H9 (cell line): ENCODE data around the gene RNF217. TPM values are rescaled to one million over a fixed set of nuclear protein-coding genes. Genes with fewer than 3 reads are reported as not detected.

Source experiments
- DNase-seq: peaks from one replicate; pipeline ENCODE4 v3.0.0-alpha.2; 2017
- H2AFZ ChIP-seq: one replicate; pipeline ENCODE4 v1.6.1; 2013; ENCODE audit warnings: mild to moderate bottlenecking, low read length, control low read depth, moderate library complexity
- H2AK5ac ChIP-seq: 2 replicates; pipeline ENCODE4 v1.6.1; 2013; ENCODE audit warnings: low read length, control low read depth, mixed read lengths; ENCODE audit not compliant: insufficient read length
- H2BK120ac ChIP-seq: one replicate; pipeline ENCODE4 v1.6.1; 2013; ENCODE audit warnings: low read depth, mild to moderate bottlenecking, low read length, control low read depth, inconsistent platforms; ENCODE audit not compliant: poor library complexity, severe bottlenecking
- H2BK12ac ChIP-seq: 2 replicates; pipeline ENCODE4 v1.6.1; 2013; ENCODE audit warnings: low read length, control low read depth, mixed read lengths, low read depth; ENCODE audit not compliant: insufficient read length
- H2BK15ac ChIP-seq: 2 replicates; pipeline ENCODE4 v1.6.1; 2013; ENCODE audit warnings: low read depth, low read length, control low read depth
- H2BK20ac ChIP-seq: one replicate; pipeline ENCODE4 v1.6.1; 2013; ENCODE audit warnings: low read depth, mild to moderate bottlenecking, low read length, control low read depth, inconsistent platforms; ENCODE audit not compliant: poor library complexity, severe bottlenecking
- H2BK5ac ChIP-seq: 2 replicates; pipeline ENCODE4 v1.6.1; 2013; ENCODE audit warnings: low read length, control low read depth, mixed read lengths; ENCODE audit not compliant: insufficient read length
- H3K14ac ChIP-seq: 2 replicates; pipeline ENCODE4 v1.6.1; 2013; ENCODE audit warnings: low read length, control low read depth; ENCODE audit not compliant: insufficient read depth
- H3K18ac ChIP-seq: 2 replicates; pipeline ENCODE4 v1.6.1; 2013; ENCODE audit warnings: low read depth, mild to moderate bottlenecking, mixed read lengths, low read length, control low read depth; ENCODE audit not compliant: insufficient read length
- H3K23ac ChIP-seq: 2 replicates; pipeline ENCODE4 v1.6.1; 2013; ENCODE audit warnings: low read length, control low read depth, mixed read lengths, low read depth; ENCODE audit not compliant: insufficient read length
- H3K23me2 ChIP-seq: 2 replicates; pipeline ENCODE4 v1.6.1; 2013; ENCODE audit warnings: low read depth, mild to moderate bottlenecking, mixed read lengths, low read length, control low read depth; ENCODE audit not compliant: insufficient read length, poor library complexity, severe bottlenecking
- H3K27ac ChIP-seq: 2 replicates; pipeline ENCODE4 v1.5.1; 2013; ENCODE audit warnings: low read length, control low read depth, mixed read lengths, low read depth; ENCODE audit not compliant: insufficient read length
- H3K27me3 ChIP-seq: 2 replicates; pipeline ENCODE4 v1.6.1; 2013; ENCODE audit warnings: low read length, control low read depth, inconsistent platforms; ENCODE audit not compliant: insufficient read depth
- H3K4ac ChIP-seq: 2 replicates; pipeline ENCODE4 v1.6.1; 2013; ENCODE audit warnings: low read depth, mild to moderate bottlenecking, control low read depth, inconsistent platforms, low read length, moderate library complexity
- H3K4me1 ChIP-seq: 2 replicates; pipeline ENCODE4 v1.6.1; 2013; ENCODE audit warnings: low read length, control low read depth, inconsistent platforms; ENCODE audit not compliant: insufficient read depth
- H3K4me2 ChIP-seq: 2 replicates; pipeline ENCODE4 v1.6.1; 2013; ENCODE audit warnings: low read length, control low read depth, mixed read lengths; ENCODE audit not compliant: insufficient read length, insufficient read depth
- H3K56ac ChIP-seq: 2 replicates; pipeline ENCODE4 v1.6.1; 2013; ENCODE audit warnings: low read depth, mild to moderate bottlenecking, mixed read lengths, low read length, control low read depth; ENCODE audit not compliant: insufficient read length
- H3K79me1 ChIP-seq: 2 replicates; pipeline ENCODE4 v1.6.1; 2013; ENCODE audit warnings: low read depth, mild to moderate bottlenecking, moderate library complexity, low read length, control low read depth, inconsistent platforms; ENCODE audit not compliant: insufficient read depth, poor library complexity, severe bottlenecking
- H3K79me2 ChIP-seq: 2 replicates; pipeline ENCODE4 v1.6.1; 2013; ENCODE audit warnings: low read length, control low read depth, inconsistent platforms; ENCODE audit not compliant: insufficient read depth
- H3K9ac ChIP-seq: 2 replicates; pipeline ENCODE4 v1.6.1; 2013; ENCODE audit warnings: low read length, control low read depth, mixed read lengths; ENCODE audit not compliant: insufficient read length; ENCODE audit errors: extremely low read depth
- H3K9me3 ChIP-seq: one replicate; pipeline ENCODE4 v1.6.1; 2013; ENCODE audit warnings: low read depth, low read length, inconsistent platforms; ENCODE audit not compliant: control insufficient read depth
- H3T11ph ChIP-seq: one replicate; pipeline ENCODE4 v1.6.1; 2013; ENCODE audit warnings: mild to moderate bottlenecking, low read length, control low read depth, inconsistent platforms
- H4K20me1 ChIP-seq: one replicate; pipeline ENCODE4 v1.6.1; 2013; ENCODE audit not compliant: control insufficient read depth, insufficient read length, insufficient read depth
- H4K5ac ChIP-seq: 2 replicates; pipeline ENCODE4 v1.6.1; 2013; ENCODE audit warnings: low read depth, mild to moderate bottlenecking, mixed read lengths, low read length, control low read depth; ENCODE audit not compliant: insufficient read length
- H4K8ac ChIP-seq: replicated peaks from 2 replicates; pipeline ENCODE4 v1.6.1; 2013; ENCODE audit warnings: low read length, control low read depth, mixed read lengths, low read depth; ENCODE audit not compliant: insufficient read length
- H4K91ac ChIP-seq: 2 replicates; pipeline ENCODE4 v1.6.1; 2013; ENCODE audit warnings: low read depth, mild to moderate bottlenecking, moderate library complexity, mixed read lengths, low read length, control low read depth; ENCODE audit not compliant: insufficient read length
- H3K27ac Mint-ChIP-seq, 3 experiments: 2 replicates in 2 of 3; 3 replicates in 1 of 3; pipeline ENCODE4 v1.8.0; 2020 to 2021; ENCODE audit warnings: mixed read lengths in 3 of 3, mild to moderate bottlenecking in 1 of 3, moderate library complexity in 1 of 3
- H3K27me3 Mint-ChIP-seq: 2 replicates; pipeline ENCODE4 v1.8.0; 2021; ENCODE audit warnings: low read depth, mild to moderate bottlenecking, moderate library complexity, mixed read lengths
- H3K36me3 Mint-ChIP-seq, 3 experiments: 2 replicates in 2 of 3; 3 replicates in 1 of 3; pipeline ENCODE4 v1.8.0; 2020 to 2021; ENCODE audit warnings: low read depth in 3 of 3, mixed read lengths in 3 of 3; ENCODE audit not compliant: insufficient read depth in 1 of 3
- H3K4me1 Mint-ChIP-seq, 2 experiments: 2 replicates each; pipeline ENCODE4 v1.8.0; 2020; ENCODE audit warnings: mixed read lengths in 2 of 2
- H3K4me3 Mint-ChIP-seq, 2 experiments: 2 replicates in 1 of 2; 3 replicates in 1 of 2; pipeline ENCODE4 v1.8.0; 2020 to 2021; ENCODE audit warnings: mild to moderate bottlenecking in 2 of 2, mixed read lengths in 2 of 2, moderate library complexity in 1 of 2
- H3K9me3 Mint-ChIP-seq, 2 experiments: 2 replicates in 1 of 2; 3 replicates in 1 of 2; pipeline ENCODE4 v1.8.0; 2020; ENCODE audit warnings: mild to moderate bottlenecking in 2 of 2, mixed read lengths in 2 of 2, moderate library complexity in 1 of 2
- CTCF ChIP-seq: fragments of 200-600 bp; sonication (generic); conservative IDR thresholded peaks from 3 replicates; pipeline ENCODE4 v1.8.0; 2021; ENCODE audit warnings: antibody characterized with exemption, mild to moderate bottlenecking
- WGBS: extraction: QIAGEN DNeasy Blood & Tissue Kit; methylation state at CpG from one replicate; pipeline ENCODE4 v1.1.7; 2013; ENCODE audit warnings: missing lambda C conversion rate, low lambda C conversion rate, mixed read lengths; ENCODE audit not compliant: insufficient read length; ENCODE audit errors: extremely low coverage; 5-methylcytosine and 5-hydroxymethylcytosine counted together
- total RNA-seq: library from RNA; stranded (reverse); gene quantifications from 2 replicates; pipeline ENCODE4 v1.2.1, GENCODE V29; 2021

Gene RNF217
- total RNA-seq, 1 experiment from 2014 or later: 9.6 TPM

DNA sequence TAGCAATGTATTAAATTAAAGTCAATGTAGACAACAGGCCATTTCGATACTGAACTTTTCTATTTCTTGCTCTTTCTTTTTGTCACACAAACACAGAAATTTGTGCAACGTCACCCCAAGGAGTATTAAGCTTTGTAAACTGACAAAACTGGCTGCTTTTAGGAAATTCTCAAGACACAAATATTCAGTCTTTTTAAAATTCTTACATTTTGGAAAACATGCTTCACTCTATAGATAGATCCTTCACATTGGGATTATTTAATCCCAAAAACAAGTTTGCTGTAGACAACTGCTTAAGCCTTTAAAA lies 121.4 kb downstream of the RNF217 start:
- DNase-seq: no peak
- Mint-ChIP-seq H3K27me3 (no peaks in the 10 kb centered on the region), H3K4me3 (no peak overlapping the region), H3K27ac (no peak overlapping the region), H3K4me1 (peaks cover 0 to 3% of the 10 kb centered on the region in 2 experiments; a peak in 1 of 4 replicates), H3K36me3 (no peaks in the 10 kb centered on the region), H3K9me3 (no peaks in the 10 kb centered on the region)
- H4K91ac ChIP-seq: no peak overlapping the region
- H4K8ac ChIP-seq: no peak overlapping the region
- H3K4ac ChIP-seq: no peak overlapping the region
- no peak overlapping the region for H2BK120ac ChIP-seq
- H3K9ac ChIP-seq: no peak overlapping the region
- H3K18ac ChIP-seq: no peak overlapping the region
- H2AK5ac ChIP-seq: no peak overlapping the region
- H3K27ac ChIP-seq: no peak overlapping the region
- H3T11ph ChIP-seq: no peak overlapping the region
- H3K27me3 ChIP-seq: no peaks in the 10 kb centered on the region
- WGBS: no CpG with 5 or more reads among the region's 2 CpGs
- H3K4me1 ChIP-seq: no peaks in the 10 kb centered on the region
- H2BK15ac ChIP-seq: no peak overlapping the region
- H3K79me1 ChIP-seq: no peaks in the 10 kb centered on the region
- H4K20me1 ChIP-seq: no peaks in the 10 kb centered on the region
- H3K56ac ChIP-seq: no peak overlapping the region
- H2AFZ ChIP-seq: no peak overlapping the region
- no peak overlapping the region for H2BK12ac ChIP-seq
- no peak overlapping the region for H4K5ac ChIP-seq
- H2BK20ac ChIP-seq: no peak overlapping the region
- no peak overlapping the region for H3K14ac ChIP-seq
- H3K23ac ChIP-seq: no peak overlapping the region
- TF ChIP-seq CTCF: no peak
- no peaks in the 10 kb centered on the region for H3K23me2 ChIP-seq
- no peak overlapping the region for H3K4me2 ChIP-seq
- no peak overlapping the region for H2BK5ac ChIP-seq
- no peaks in the 10 kb centered on the region for H3K9me3 ChIP-seq
- H3K79me2 ChIP-seq: no peaks in the 10 kb centered on the region
